ENCODE results near the gene GUCY1A2.

GUCY1A2 gene

DNA sequence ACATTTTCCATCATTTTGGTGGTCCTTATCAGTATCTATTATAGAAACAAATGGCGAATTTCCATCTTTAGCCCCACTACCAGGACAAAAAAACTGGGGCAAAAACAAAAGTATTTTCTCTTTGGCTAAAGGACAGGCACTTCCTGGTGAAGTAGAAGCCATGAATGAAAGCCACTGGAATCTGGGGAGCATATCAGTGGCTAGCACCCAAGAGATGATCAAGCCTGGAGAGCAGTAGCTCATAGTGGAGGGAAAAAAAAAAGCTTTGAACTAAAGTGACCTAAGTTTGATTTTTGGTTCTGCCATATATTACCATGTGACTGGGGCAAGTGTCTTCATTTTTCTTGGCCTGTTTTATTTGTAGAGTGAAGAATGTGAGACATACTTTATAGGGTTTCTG, 272.3 kb downstream of the GUCY1A2 start:
- Histone ChIP-seq H2AK5ac (ENCODE audit: low read length, severe bottlenecking) (no peak overlapping the region), H2AFZ (ENCODE audit: low read depth, low read length) (no peak overlapping the region), H3K23ac (ENCODE audit: low read length in 2 of 2) (no peak overlapping the region), H3K9ac (ENCODE audit: low read length) (no peak overlapping the region), H4K91ac (ENCODE audit: low read length) (no peak overlapping the region), H3K27ac (ENCODE audit: low read length, poor library complexity, severe bottlenecking) (no peak overlapping the region), H2BK12ac (ENCODE audit: low read length in 2 of 2) (no peak overlapping the region), H3K27me3 (ENCODE audit: control insufficient read depth in 1 of 2, insufficient read depth in 1 of 2, low read length in 2 of 2) (no peaks in the 10 kb centered on the region), H2BK15ac (ENCODE audit: low read depth, poor library complexity, severe bottlenecking) (no peak overlapping the region), H3K4me3 (ENCODE audit: insufficient read depth in 1 of 2, low read depth in 1 of 2, low read length in 2 of 2) (no peak overlapping the region), H2BK5ac (ENCODE audit: low read depth, low read length, poor library complexity, severe bottlenecking) (no peak overlapping the region), H3K4ac (ENCODE audit: low read depth in 1 of 2, low read length in 2 of 2) (no peak overlapping the region), H3K79me1 (replicated peaks; ENCODE audit: low read length, poor library complexity, severe bottlenecking) (no peaks in the 10 kb centered on the region), H3K18ac (ENCODE audit: low read depth in 1 of 2, low read length in 2 of 2) (no peak overlapping the region), H2BK120ac (ENCODE audit: low read depth, low read length) (no peak overlapping the region), H3K4me1 (ENCODE audit: control insufficient read depth, insufficient read depth, low read depth, low read length) (no peaks in the 10 kb centered on the region), H3K4me2 (ENCODE audit: low read length, poor library complexity, severe bottlenecking) (no peak overlapping the region), H3K36me3 (ENCODE audit: control insufficient read depth in 1 of 2, insufficient read depth in 2 of 2, low read depth in 1 of 2, low read length in 2 of 2) (no peaks in the 10 kb centered on the region), H3K14ac (ENCODE audit: low read length in 2 of 2) (no peak overlapping the region), H4K8ac (ENCODE audit: low read length) (no peak overlapping the region), H3K9me3 (ENCODE audit: control insufficient read depth, low read length) (no peaks in the 10 kb centered on the region)
- no peak for DNase-seq
- 91% methylated on average over 1 of the region's 1 CpG for WGBS

GRCh38 chr11:106733635-106734034, 284.6 kb downstream of the GUCY1A2 start:
- H2AFZ ChIP-seq (ENCODE audit: low read depth, low read length) = no peak overlapping the region
- H3K14ac ChIP-seq (ENCODE audit: low read length in 2 of 2) = no peak overlapping the region
- H2BK120ac ChIP-seq (ENCODE audit: low read depth, low read length) = no peak overlapping the region
- H3K4me2 ChIP-seq (ENCODE audit: low read length, poor library complexity, severe bottlenecking) = peak overlapping the region; percentile 7
- no peak overlapping the region for H4K91ac ChIP-seq (ENCODE audit: low read length)
- H3K23ac ChIP-seq (ENCODE audit: low read length in 2 of 2) = no peak overlapping the region
- H3K4me3 ChIP-seq (ENCODE audit: insufficient read depth in 1 of 2, low read depth in 1 of 2, low read length in 2 of 2) = peak overlapping the region in 1 of 2 experiments; percentile 36
- H3K9me3 ChIP-seq (ENCODE audit: control insufficient read depth, low read length) = peaks cover 10% of the 10 kb centered on the region
- no peaks in the 10 kb centered on the region for H3K27me3 ChIP-seq (ENCODE audit: control insufficient read depth in 1 of 2, insufficient read depth in 1 of 2, low read length in 2 of 2)
- WGBS = 89% methylated on average over 3 of the region's 4 CpGs
- peak overlapping the region; percentile 91 for H3K27ac ChIP-seq (ENCODE audit: low read length, poor library complexity, severe bottlenecking)
- H2BK12ac ChIP-seq (ENCODE audit: low read length in 2 of 2) = no peak overlapping the region
- no peak overlapping the region for H3K18ac ChIP-seq (ENCODE audit: low read depth in 1 of 2, low read length in 2 of 2)
- no peak overlapping the region for H4K8ac ChIP-seq (ENCODE audit: low read length)
- no peaks in the 10 kb centered on the region for H3K79me1 ChIP-seq (replicated peaks; ENCODE audit: low read length, poor library complexity, severe bottlenecking)
- H2BK15ac ChIP-seq (ENCODE audit: low read depth, poor library complexity, severe bottlenecking) = no peak overlapping the region
- peak overlapping the region; percentile 96 for H2AK5ac ChIP-seq (ENCODE audit: low read length, severe bottlenecking)
- H3K4me1 ChIP-seq (ENCODE audit: control insufficient read depth, insufficient read depth, low read depth, low read length) = peaks cover 2% of the 10 kb centered on the region
- no peak overlapping the region for H3K4ac ChIP-seq (ENCODE audit: low read depth in 1 of 2, low read length in 2 of 2)
- H2BK5ac ChIP-seq (ENCODE audit: low read depth, low read length, poor library complexity, severe bottlenecking) = peak overlapping the region; percentile 46
- DNase-seq = no peak
- no peaks in the 10 kb centered on the region for H3K36me3 ChIP-seq (ENCODE audit: control insufficient read depth in 1 of 2, insufficient read depth in 2 of 2, low read depth in 1 of 2, low read length in 2 of 2)
- peak overlapping the region; percentile 68 for H3K9ac ChIP-seq (ENCODE audit: low read length)

DNA sequence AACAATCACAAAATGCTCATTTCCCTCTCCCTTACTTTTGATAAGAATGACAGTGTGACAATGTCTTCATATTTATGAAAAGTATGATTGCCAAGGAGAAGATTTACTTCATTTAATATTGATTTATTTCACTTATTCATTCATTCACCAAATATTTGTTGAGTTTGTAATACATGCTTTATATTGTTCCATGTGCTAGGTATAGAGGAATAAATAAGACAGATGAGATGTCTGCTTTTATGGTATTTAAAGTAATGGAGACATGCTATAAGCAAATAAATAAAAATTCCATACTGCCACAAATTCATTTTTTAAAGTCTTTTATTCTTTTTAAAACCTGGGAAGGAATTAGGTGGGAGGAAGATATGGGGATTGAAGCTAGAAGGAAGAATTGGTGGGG, 289.4 kb downstream of the GUCY1A2 start:
- Histone ChIP-seq H2BK5ac (ENCODE audit: low read depth, low read length, poor library complexity, severe bottlenecking) (no peak overlapping the region), H2BK15ac (ENCODE audit: low read depth, poor library complexity, severe bottlenecking) (no peak overlapping the region), H3K4me3 (ENCODE audit: insufficient read depth in 1 of 2, low read depth in 1 of 2, low read length in 2 of 2) (no peak overlapping the region), H3K14ac (ENCODE audit: low read length in 2 of 2) (no peak overlapping the region), H3K9me3 (ENCODE audit: control insufficient read depth, low read length) (no peaks in the 10 kb centered on the region), H3K18ac (ENCODE audit: low read depth in 1 of 2, low read length in 2 of 2) (no peak overlapping the region), H2AFZ (ENCODE audit: low read depth, low read length) (no peak overlapping the region), H3K27ac (ENCODE audit: low read length, poor library complexity, severe bottlenecking) (no peak overlapping the region), H2AK5ac (ENCODE audit: low read length, severe bottlenecking) (no peak overlapping the region), H2BK120ac (ENCODE audit: low read depth, low read length) (no peak overlapping the region), H3K9ac (ENCODE audit: low read length) (no peak overlapping the region), H2BK12ac (ENCODE audit: low read length in 2 of 2) (no peak overlapping the region), H4K8ac (ENCODE audit: low read length) (no peak overlapping the region), H3K79me1 (replicated peaks; ENCODE audit: low read length, poor library complexity, severe bottlenecking) (no peaks in the 10 kb centered on the region), H3K23ac (ENCODE audit: low read length in 2 of 2) (no peak overlapping the region), H3K4me1 (ENCODE audit: control insufficient read depth, insufficient read depth, low read depth, low read length) (peaks cover 2% of the 10 kb centered on the region), H4K91ac (ENCODE audit: low read length) (no peak overlapping the region), H3K27me3 (ENCODE audit: control insufficient read depth in 1 of 2, insufficient read depth in 1 of 2, low read length in 2 of 2) (no peaks in the 10 kb centered on the region), H3K36me3 (ENCODE audit: control insufficient read depth in 1 of 2, insufficient read depth in 2 of 2, low read depth in 1 of 2, low read length in 2 of 2) (no peaks in the 10 kb centered on the region), H3K4ac (ENCODE audit: low read depth in 1 of 2, low read length in 2 of 2) (no peak overlapping the region), H3K4me2 (ENCODE audit: low read length, poor library complexity, severe bottlenecking) (no peak overlapping the region)
- DNase-seq = no peak

DNA sequence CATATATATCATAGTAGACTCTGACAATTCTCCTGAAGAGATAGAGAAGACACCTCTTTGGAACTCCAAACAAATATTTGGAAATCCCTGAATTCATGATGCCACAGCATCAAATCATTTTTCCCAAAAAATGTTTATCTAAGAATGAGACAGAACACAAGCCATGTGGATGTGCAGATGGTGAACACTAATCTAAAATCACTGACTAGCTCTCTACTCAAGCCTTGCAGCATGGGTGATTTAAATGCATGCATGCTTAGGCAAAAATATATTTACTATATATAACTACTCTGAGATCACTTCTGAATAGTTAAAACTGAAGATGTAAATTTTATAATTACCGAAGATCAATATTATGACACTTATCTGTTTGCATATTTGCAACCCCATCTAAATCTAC, 289.9 kb downstream of the GUCY1A2 start:
- no peak overlapping the region for H2BK5ac ChIP-seq (ENCODE audit: low read depth, low read length, poor library complexity, severe bottlenecking)
- H2BK15ac ChIP-seq (ENCODE audit: low read depth, poor library complexity, severe bottlenecking) = no peak overlapping the region
- no peak overlapping the region for H3K23ac ChIP-seq (ENCODE audit: low read length in 2 of 2)
- no peak overlapping the region for H3K4me3 ChIP-seq (ENCODE audit: insufficient read depth in 1 of 2, low read depth in 1 of 2, low read length in 2 of 2)
- H3K9ac ChIP-seq (ENCODE audit: low read length) = no peak overlapping the region
- H3K4ac ChIP-seq (ENCODE audit: low read depth in 1 of 2, low read length in 2 of 2) = no peak overlapping the region
- H4K8ac ChIP-seq (ENCODE audit: low read length) = no peak overlapping the region
- no peak overlapping the region for H2AFZ ChIP-seq (ENCODE audit: low read depth, low read length)
- H3K18ac ChIP-seq (ENCODE audit: low read depth in 1 of 2, low read length in 2 of 2) = no peak overlapping the region
- no peaks in the 10 kb centered on the region for H3K36me3 ChIP-seq (ENCODE audit: control insufficient read depth in 1 of 2, insufficient read depth in 2 of 2, low read depth in 1 of 2, low read length in 2 of 2)
- H2AK5ac ChIP-seq (ENCODE audit: low read length, severe bottlenecking) = no peak overlapping the region
- no peak for DNase-seq
- no peak overlapping the region for H3K27ac ChIP-seq (ENCODE audit: low read length, poor library complexity, severe bottlenecking)
- H4K91ac ChIP-seq (ENCODE audit: low read length) = no peak overlapping the region
- no peaks in the 10 kb centered on the region for H3K27me3 ChIP-seq (ENCODE audit: control insufficient read depth in 1 of 2, insufficient read depth in 1 of 2, low read length in 2 of 2)
- H3K14ac ChIP-seq (ENCODE audit: low read length in 2 of 2) = no peak overlapping the region
- no peak overlapping the region for H3K4me2 ChIP-seq (ENCODE audit: low read length, poor library complexity, severe bottlenecking)
- no peaks in the 10 kb centered on the region for H3K4me1 ChIP-seq (ENCODE audit: control insufficient read depth, insufficient read depth, low read depth, low read length)
- WGBS = no CpG with 5 or more reads among the region's 1 CpG
- H3K9me3 ChIP-seq (ENCODE audit: control insufficient read depth, low read length) = no peaks in the 10 kb centered on the region
- H2BK120ac ChIP-seq (ENCODE audit: low read depth, low read length) = no peak overlapping the region
- no peak overlapping the region for H2BK12ac ChIP-seq (ENCODE audit: low read length in 2 of 2)
- H3K79me1 ChIP-seq (replicated peaks; ENCODE audit: low read length, poor library complexity, severe bottlenecking) = no peaks in the 10 kb centered on the region
